ENCODE data around the gene SMYD3. TPM values are rescaled to one million over a fixed set of nuclear protein-coding genes. Genes with fewer than 3 reads are reported as not detected.
A peak's percentile ranks its signal among the peaks of the same experiment; 100 is the strongest.

The SMYD3 gene
- total and polyA plus RNA-seq, 9 of the 15 experiments (the other 6 are each of a cell fraction or from before 2014, with no cell fraction given) = 128 to 440 (median 197) TPM

DNA sequence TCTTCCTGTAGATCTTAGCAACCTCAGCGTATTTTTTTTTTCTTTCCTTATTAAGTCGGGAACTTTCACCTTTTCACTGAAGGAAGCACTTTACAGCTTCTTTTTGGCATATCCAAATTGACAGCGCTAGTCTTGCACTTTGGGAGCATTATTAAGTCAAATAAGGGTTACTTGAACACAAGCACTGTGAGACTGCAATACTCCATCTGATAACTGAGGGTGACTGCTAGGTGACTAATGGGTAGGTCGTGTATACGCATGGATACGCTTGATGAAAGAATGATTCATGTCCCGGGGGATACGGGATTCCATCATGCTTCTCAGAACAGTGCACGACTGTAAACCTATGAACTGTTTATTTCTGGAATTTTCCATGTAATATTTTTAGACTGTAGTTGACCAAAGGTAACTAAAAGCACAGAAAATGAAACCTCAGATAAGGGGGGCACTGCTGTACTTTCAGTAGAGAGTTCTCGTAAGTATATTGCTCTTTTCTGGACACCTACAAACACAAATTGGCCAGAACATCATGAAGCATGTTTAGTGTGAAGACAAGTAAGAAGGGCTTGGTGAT is 364.7 kb downstream of the SMYD3 start (continued):
- TF ChIP-seq ZNF239 (CRISPR knock-in tag; IDR thresholded peaks at IDR 0.05) (peak; percentile 63), EP400 (IDR thresholded peaks at IDR 0.05) (peak; percentile 56; the same call in 1 of the 2 replicates), JUNB (CRISPR knock-in tag; conservative IDR thresholded peaks at IDR 0.05) (peak; percentile 44; the same call in 1 of the 2 replicates), SUPT5H (IDR thresholded peaks at IDR 0.05) (no peak), ZKSCAN8 (CRISPR knock-in tag; IDR thresholded peaks at IDR 0.05) (peak; percentile 71; the same call in 1 of the 2 replicates), GATA2 (CRISPR knock-in tag; IDR thresholded peaks at IDR 0.05) (peak; percentile 52; the same call in 1 of the 2 replicates), ZNF354B (CRISPR knock-in tag; IDR thresholded peaks at IDR 0.05) (0 out of 2 replicates have a peak, but pooled peaks have one; percentile 42), RCOR1 (IDR thresholded peaks at IDR 0.05; ENCODE audit: borderline replicate concordance in 1 of 2, low read depth in 2 of 2, low read length in 2 of 2) (peak in 1 of 2 experiments; percentile 87; a peak in 2 of 4 replicates), ZNF24 (IDR thresholded peaks at IDR 0.05) (peak; percentile 90), MYC (IDR thresholded peaks at IDR 0.05; ENCODE audit: low read depth, low read length) (peak; percentile 55; the same call in 1 of the 2 replicates), MYC (CRISPR knock-in tag; IDR thresholded peaks at IDR 0.05; ENCODE audit: borderline replicate concordance, low read depth) (no peak), ATF3 (IDR thresholded peaks at IDR 0.05) (peak; percentile 96), ATF3 (CRISPR knock-in tag; conservative IDR thresholded peaks at IDR 0.05) (peak; percentile 73), ID3 (CRISPR knock-in tag; IDR thresholded peaks at IDR 0.05) (no peak), ID3 (tag; IDR thresholded peaks at IDR 0.05) (peak; percentile 38; the same call in 1 of the 2 replicates), MLLT1 (IDR thresholded peaks at IDR 0.05) (peak in 1 of 2 experiments; percentile 13; a peak in 2 of 4 replicates), GABPB1 (CRISPR knock-in tag; IDR thresholded peaks at IDR 0.05) (no peak), SMAD3 (CRISPR knock-in tag; conservative IDR thresholded peaks at IDR 0.05) (peak; percentile 74; the same call in 1 of the 2 replicates), GABPA (tag; conservative IDR thresholded peaks at IDR 0.05; ENCODE audit: low read depth) (0 out of 2 replicates have a peak, but pooled peaks have one; percentile 28), L3MBTL2 (IDR thresholded peaks at IDR 0.05) (peak; percentile 41; the same call in 1 of the 2 replicates)
- TF ChIP-seq, protein P1, sequence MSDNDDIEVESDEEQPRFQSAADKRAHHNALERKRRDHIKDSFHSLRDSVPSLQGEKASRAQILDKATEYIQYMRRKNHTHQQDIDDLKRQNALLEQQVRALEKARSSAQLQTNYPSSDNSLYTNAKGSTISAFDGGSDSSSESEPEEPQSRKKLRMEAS (CRISPR knock-in tag; IDR thresholded peaks at IDR 0.05) = no peak; the same call in 1 of the 2 replicates
- TF ChIP-seq, protein P2, sequence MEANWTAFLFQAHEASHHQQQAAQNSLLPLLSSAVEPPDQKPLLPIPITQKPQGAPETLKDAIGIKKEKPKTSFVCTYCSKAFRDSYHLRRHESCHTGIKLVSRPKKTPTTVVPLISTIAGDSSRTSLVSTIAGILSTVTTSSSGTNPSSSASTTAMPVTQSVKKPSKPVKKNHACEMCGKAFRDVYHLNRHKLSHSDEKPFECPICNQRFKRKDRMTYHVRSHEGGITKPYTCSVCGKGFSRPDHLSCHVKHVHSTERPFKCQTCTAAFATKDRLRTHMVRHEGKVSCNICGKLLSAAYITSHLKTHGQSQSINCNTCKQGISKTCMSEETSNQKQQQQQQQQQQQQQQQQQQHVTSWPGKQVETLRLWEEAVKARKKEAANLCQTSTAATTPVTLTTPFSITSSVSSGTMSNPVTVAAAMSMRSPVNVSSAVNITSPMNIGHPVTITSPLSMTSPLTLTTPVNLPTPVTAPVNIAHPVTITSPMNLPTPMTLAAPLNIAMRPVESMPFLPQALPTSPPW (CRISPR knock-in tag; IDR thresholded peaks at IDR 0.05) = peak; percentile 63

Measured in K562 (cell line).